CD4-positive, alpha-beta T cell treated with Interleukin-17A for 4 hours (primary cell): ENCODE measurements around the gene EIF3B.
A peak's percentile ranks its signal among the peaks of the same experiment; 100 is the strongest.
"Not testable (repeated sequence)": the region's sequence is repeated elsewhere in the genome, so short reads cannot be mapped to it uniquely, and the experiment has no call there.

Source experiments
- DNase-seq: peaks from one replicate; pipeline ENCODE4 v3.0.0-alpha.2; 2020; ENCODE audit warnings: mixed read lengths

Gene EIF3B

GRCh38 chr7:2354186-2354938 lies at the start of gene EIF3B:
TSS of gene EIF3B (plus strand) at chr7:2354827. CDS start at chr7:2354922, 95 bp downstream.
- DNase-seq, result peak; percentile 92

- not testable (repeated sequence) for DNase-seq
Observed at GRCh38 chr7:2305258-2305657, 49.4 kb upstream of the EIF3B start.

- DNase-seq, result no peak
Observed at GRCh38 chr7:2306688-2307087, 47.9 kb upstream of the EIF3B start.

- no peak for DNase-seq
Observed at GRCh38 chr7:2307690-2308107, 46.9 kb upstream of the EIF3B start.

GRCh38 chr7:2309889-2310331 lies 44.7 kb upstream of the EIF3B start:
- DNase-seq, result no peak

- DNase-seq, result no peak
Observed at GRCh38 chr7:2312267-2312929, 42.2 kb upstream of the EIF3B start.

- DNase-seq, result no peak
Observed at GRCh38 chr7:2313450-2314208, 41.0 kb upstream of the EIF3B start.

GRCh38 chr7:2314209-2314955 lies 40.2 kb upstream of the EIF3B start, which contains the start of gene SNX8:
TSS of gene SNX8 (minus strand) at chr7:2314441. CDS start at chr7:2314421, 20 bp downstream.
- peak; percentile 95 for DNase-seq

- DNase-seq, result not testable (repeated sequence)
Observed at GRCh38 chr7:2314956-2315530, 39.6 kb upstream of the EIF3B start.

GRCh38 chr7:2315787-2316186 lies 38.8 kb upstream of the EIF3B start:
- DNase-seq, result no peak

GRCh38 chr7:2316578-2316977 lies 38.0 kb upstream of the EIF3B start:
- DNase-seq, result no peak

- no peak for DNase-seq
Observed at GRCh38 chr7:2317556-2318293, 36.9 kb upstream of the EIF3B start.

GRCh38 chr7:2321020-2321419 lies 33.6 kb upstream of the EIF3B start:
- no peak for DNase-seq

GRCh38 chr7:2325162-2325561 lies 29.5 kb upstream of the EIF3B start:
- no peak for DNase-seq

GRCh38 chr7:2326951-2327350 lies 27.7 kb upstream of the EIF3B start:
- no peak for DNase-seq

- no peak for DNase-seq
Observed at GRCh38 chr7:2330493-2330892, 24.1 kb upstream of the EIF3B start.

GRCh38 chr7:2331707-2332106 lies 22.9 kb upstream of the EIF3B start:
- no peak for DNase-seq

- not testable (repeated sequence) for DNase-seq
Observed at GRCh38 chr7:2332606-2333231, 21.9 kb upstream of the EIF3B start.

GRCh38 chr7:2336626-2337299 lies 17.9 kb upstream of the EIF3B start:
- DNase-seq, result no peak

- DNase-seq, result not testable (repeated sequence)
Observed at GRCh38 chr7:2347351-2348063, 7.1 kb upstream of the EIF3B start.
